ENCODE measurements around the gene PLAAT3. TPM values are rescaled to one million over a fixed set of nuclear protein-coding genes. Genes with fewer than 3 reads are reported as not detected.

The PLAAT3 gene
- total and polyA plus RNA-seq, 2 of the 8 experiments (the other 6 are each of a cell fraction or from before 2014, with no cell fraction given) = 109 to 190 TPM

- TF ChIP-seq CHD7 (IDR thresholded peaks at IDR 0.05; ENCODE audit: insufficient replicate concordance, low read length) (no peak), RXRA (IDR thresholded peaks at IDR 0.05; ENCODE audit: insufficient read depth, low read depth, low read length) (no peak), TEAD4 (IDR thresholded peaks at IDR 0.05; ENCODE audit: low read depth, low read length) (no peak), RNF2 (IDR thresholded peaks at IDR 0.05; ENCODE audit: borderline replicate concordance, low read depth, low read length, missing control alignments, poor library complexity, severe bottlenecking) (no peak), PHF8 (conservative IDR thresholded peaks at IDR 0.05; ENCODE audit: low read depth, low read length) (no peak)
Observed at GRCh38 chr11:63599211-63600122, 14.8 kb downstream of the PLAAT3 start (continued).
